DOHH2 (cell line): ENCODE measurements around the gene FOXG1.

ENCODE experiments used
- EZH2phosphoT487 ChIP-seq: fragments of 200-600 bp; sonication (generic); IDR thresholded peaks from 2 replicates; pipeline ENCODE4 v1.6.1; 2017; ENCODE audit warnings: borderline replicate concordance, mild to moderate bottlenecking, antibody characterized with exemption, low read length, moderate library complexity, mixed read lengths
- TF ChIP-seq, protein P1 (sequence below): fragments of 200-600 bp; sonication (generic); IDR thresholded peaks from one replicate; pipeline ENCODE4 v1.5.1; 2014; ENCODE audit warnings: antibody characterized with exemption, mild to moderate bottlenecking, low read depth, low read length; ENCODE audit not compliant: poor library complexity, severe bottlenecking

DNA sequence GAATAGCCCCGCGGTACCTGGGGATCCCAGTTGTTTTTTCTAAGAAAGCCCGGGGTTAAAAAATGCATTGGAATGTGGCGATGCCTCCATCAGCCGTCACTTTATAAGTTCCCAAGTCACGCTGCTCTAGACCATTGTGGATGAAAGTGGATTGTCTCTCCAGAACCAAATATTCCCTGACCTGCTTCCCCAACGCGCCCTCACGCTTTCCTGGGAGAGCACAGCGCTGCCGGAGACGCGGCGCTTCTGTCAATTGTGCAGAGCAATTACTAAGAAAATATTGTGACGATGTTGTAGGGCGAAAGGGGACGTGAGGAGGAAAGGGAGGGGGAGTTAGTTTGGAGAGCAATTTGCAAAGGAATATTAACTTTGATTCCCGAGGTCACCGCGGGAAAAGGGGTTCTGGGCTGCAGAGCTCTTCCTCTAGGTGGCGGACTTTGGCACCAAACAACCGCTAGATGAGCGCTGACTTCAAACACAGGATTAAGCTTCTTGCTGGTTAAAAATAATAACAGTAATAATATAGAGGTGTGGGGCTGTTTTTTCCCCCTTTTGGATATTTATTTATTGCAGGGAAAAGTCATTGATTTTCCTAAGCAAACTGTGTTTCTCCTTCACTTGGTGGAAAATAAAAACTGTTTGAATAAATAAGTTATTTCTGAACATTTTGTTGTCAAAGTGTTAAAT, 9.6 kb upstream of the FOXG1 start:
- TF ChIP-seq, protein P1, sequence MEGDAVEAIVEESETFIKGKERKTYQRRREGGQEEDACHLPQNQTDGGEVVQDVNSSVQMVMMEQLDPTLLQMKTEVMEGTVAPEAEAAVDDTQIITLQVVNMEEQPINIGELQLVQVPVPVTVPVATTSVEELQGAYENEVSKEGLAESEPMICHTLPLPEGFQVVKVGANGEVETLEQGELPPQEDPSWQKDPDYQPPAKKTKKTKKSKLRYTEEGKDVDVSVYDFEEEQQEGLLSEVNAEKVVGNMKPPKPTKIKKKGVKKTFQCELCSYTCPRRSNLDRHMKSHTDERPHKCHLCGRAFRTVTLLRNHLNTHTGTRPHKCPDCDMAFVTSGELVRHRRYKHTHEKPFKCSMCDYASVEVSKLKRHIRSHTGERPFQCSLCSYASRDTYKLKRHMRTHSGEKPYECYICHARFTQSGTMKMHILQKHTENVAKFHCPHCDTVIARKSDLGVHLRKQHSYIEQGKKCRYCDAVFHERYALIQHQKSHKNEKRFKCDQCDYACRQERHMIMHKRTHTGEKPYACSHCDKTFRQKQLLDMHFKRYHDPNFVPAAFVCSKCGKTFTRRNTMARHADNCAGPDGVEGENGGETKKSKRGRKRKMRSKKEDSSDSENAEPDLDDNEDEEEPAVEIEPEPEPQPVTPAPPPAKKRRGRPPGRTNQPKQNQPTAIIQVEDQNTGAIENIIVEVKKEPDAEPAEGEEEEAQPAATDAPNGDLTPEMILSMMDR: peak; percentile 33
- no peak for TF ChIP-seq EZH2phosphoT487
